Thoracic aorta endothelial cell (primary cell): ENCODE measurements around the gene LEKR1. TPM values are rescaled to one million over a fixed set of nuclear protein-coding genes. Genes with fewer than 3 reads are reported as not detected.

Experiments used
- small RNA-seq: library from RNA; depleted of rRNA; stranded (forward); fragments of <200 nt; gene quantifications from one replicate; pipeline ENCODE3, GENCODE V24; 2012
- total RNA-seq: library from RNA; depleted of rRNA; stranded (reverse); fragments of >200 nt; gene quantifications from 2 replicates; pipeline ENCODE4 v1.2.3, GENCODE V29; 2012

The LEKR1 gene
- 0.40 and 0.86 TPM in 2 replicates for total RNA-seq

GRCh38 chr3:156826144-156826895 is at the start of gene LEKR1:
TSS of gene LEKR1 (plus strand) at chr3:156826353. CDS start at chr3:156829330, 2,977 bp downstream.

Small RNA genes lying within 50 kb of the gene (small RNA-seq; reads per million reads assigned to genes)
- not detected for gene KLF3P2

Other genes with a start within 250 kb of the LEKR1 start
- gene TIPARP, start 151.8 kb upstream of the LEKR1 start, total RNA-seq: 54.2 and 61.7 TPM in 2 replicates